ENCODE measurements around the gene LDAH. TPM values are rescaled to one million over a fixed set of nuclear protein-coding genes. Genes with fewer than 3 reads are reported as not detected.

Gene LDAH
- total RNA-seq: 10 to 100 TPM; 27.0 to 32.8 TPM

DNA sequence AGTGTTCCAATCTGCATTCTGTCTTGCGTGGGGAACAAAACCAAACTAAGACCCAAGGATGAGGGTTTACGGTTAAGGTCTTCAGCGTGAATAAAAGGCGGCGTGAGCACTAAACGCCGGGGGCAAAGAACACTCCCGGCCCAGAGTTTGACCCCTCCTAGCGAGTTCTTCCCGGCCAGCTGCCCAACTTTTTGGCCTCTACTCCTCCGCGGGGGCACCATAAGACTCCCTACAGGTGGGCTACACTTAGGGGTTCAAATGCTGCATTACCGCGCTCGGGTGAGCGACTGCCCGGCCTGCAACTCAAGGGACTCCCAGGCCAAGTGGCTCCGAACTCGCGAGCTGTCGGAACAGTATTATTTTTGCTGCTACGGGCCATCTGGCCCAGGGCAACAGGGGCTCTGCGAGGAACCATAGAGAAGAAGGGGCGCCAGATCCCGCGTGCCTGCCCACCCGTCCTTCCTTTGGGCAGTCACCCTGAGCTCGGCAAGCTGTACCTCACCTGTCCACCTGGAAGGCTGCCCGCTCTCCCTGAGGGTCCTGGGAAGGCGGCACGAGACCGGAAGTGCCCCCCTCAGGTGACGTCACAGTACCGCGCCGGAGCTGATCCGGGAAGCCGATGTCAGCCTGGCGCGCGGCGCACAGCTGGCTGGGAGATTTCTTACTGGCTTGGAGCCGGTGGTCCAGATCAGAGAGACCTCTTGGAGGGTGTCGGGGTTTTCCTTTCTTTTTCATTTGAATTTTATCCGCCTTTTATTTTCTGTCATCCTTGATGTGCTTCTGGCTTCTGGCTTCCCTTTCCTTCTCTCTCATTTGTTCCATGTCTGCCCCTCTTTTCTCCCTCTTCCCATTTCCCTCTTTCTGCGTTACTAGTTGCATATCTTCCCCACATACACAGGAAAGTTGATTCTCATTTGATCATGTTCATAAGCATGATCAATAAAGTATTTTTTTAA lies at the start of gene LDAH:
Gene LDAH (minus strand): TSS at position 567 of the 956 bp plus-strand sequence. CDS start 21,638 bp downstream, outside the sequence.
- POLR2A ChIA-PET: interaction anchor here (1.6 kb wide), 1 partner anchor 172 kb away, joined by 6 read pairs; the partner anchor contains the start of gene HS1BP3
- intact Hi-C loops (cut with DNase I, micrococcal nuclease): loop anchor here (1.0 to 10.0 kb wide), 12 partner anchors 46 to 1474 kb away; partner anchors contain the start of genes GDF7 (in 2 of the 2), HS1BP3 (in 1 of the 2), LAPTM4A (in 1 of the 2) and PUM2 (in 1 of the 2)
- Mint-ChIP-seq H3K9me3 (ENCODE audit: low read depth) (no peaks in the 10 kb centered on the region), H3K36me3 (ENCODE audit: low read depth) (peaks cover 10% of the 10 kb centered on the region), H3K27me3 (no peaks in the 10 kb centered on the region), H3K4me1 (peaks cover 26% of the 10 kb centered on the region), H3K27ac (peak within 1 kb of the TSS; percentile 99), H3K4me3 (peak within 1 kb of the TSS; percentile 98)
- DNase-seq (peak; percentile 92), ATAC-seq (peak; percentile 79)
- CTCF ChIA-PET: no interaction called here

DNA sequence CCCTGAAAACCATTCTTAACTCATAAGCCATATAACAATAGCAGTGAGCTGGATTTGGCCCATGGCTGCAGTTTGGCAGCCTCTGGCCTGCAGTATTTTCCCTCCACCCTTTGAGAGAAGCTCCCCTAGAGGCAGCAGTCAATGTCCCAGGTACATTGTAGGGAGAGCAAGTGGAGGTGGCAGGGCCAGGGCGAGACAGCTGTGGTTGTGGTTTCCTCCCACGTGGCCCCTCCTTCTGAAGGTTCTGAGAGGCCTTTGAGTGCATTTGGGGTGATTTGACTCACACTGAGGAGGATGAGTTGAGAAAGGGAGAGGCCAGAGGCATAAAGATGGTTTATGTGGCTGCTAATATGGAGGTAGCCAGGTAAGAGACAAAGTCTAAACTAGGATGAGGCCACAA lies 45.5 kb upstream of the LDAH start:
- POLR2A ChIA-PET: no interaction called here

DNA sequence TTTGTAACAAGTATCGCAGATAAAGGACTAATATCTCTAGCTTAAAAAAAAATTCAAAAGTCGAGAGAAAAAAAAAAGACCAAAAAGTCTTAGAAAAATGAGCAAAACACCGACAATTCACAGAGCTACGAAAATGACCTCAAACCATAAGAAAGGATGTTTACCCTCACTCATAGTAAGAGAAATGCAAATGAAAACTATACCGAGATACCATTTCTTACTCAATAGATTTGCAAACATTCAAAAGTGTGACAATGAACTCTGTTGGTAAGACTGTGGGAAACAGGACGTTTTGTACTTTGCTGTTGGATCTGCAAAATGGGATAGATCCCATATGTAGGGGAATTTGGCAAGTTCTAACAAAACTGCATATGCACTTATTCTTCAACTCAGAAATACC lies 39.9 kb upstream of the LDAH start:
- no peak for ATAC-seq
- intact Hi-C loops (cut with DNase I, micrococcal nuclease): no loop called here
- CTCF ChIA-PET: interaction anchor here (1.5 kb wide), 1 partner anchor 201 kb away, joined by 4 read pairs; no protein-coding TSS in a partner anchor
- POLR2A ChIA-PET: no interaction called here
- Mint-ChIP-seq H3K27ac (no peak overlapping the region), H3K4me1 (no peaks in the 10 kb centered on the region), H3K9me3 (ENCODE audit: low read depth) (peaks cover 2% of the 10 kb centered on the region), H3K36me3 (ENCODE audit: low read depth) (no peaks in the 10 kb centered on the region), H3K4me3 (no peak overlapping the region), H3K27me3 (peaks cover 36% of the 10 kb centered on the region)
- no peak for DNase-seq

More for the DNA sequence above, 45.5 kb upstream of the LDAH start:
- peaks cover 11% of the 10 kb centered on the region for H3K4me1 Mint-ChIP-seq
- ATAC-seq (peak; percentile 99), DNase-seq (peak; percentile 89)
- intact Hi-C loops (cut with DNase I, micrococcal nuclease): loop anchor here in 1 of 2 experiments (2.0 to 5.0 kb wide), 2 partner anchors 46 to 206 kb away; partner anchors contain the start of gene LDAH
- CTCF ChIA-PET: interaction anchor here (0.6 to 0.7 kb wide), 2 partner anchors 25 to 34 kb away, joined by 3 to 4 read pairs; no protein-coding TSS in a partner anchor
- H3K9me3 Mint-ChIP-seq (ENCODE audit: low read depth): peaks cover 2% of the 10 kb centered on the region
- no peaks in the 10 kb centered on the region for H3K36me3 Mint-ChIP-seq (ENCODE audit: low read depth)
- H3K27me3 Mint-ChIP-seq: peaks cover 41% of the 10 kb centered on the region
- H3K27ac Mint-ChIP-seq: no peak overlapping the region
- H3K4me3 Mint-ChIP-seq: no peak overlapping the region

DNA sequence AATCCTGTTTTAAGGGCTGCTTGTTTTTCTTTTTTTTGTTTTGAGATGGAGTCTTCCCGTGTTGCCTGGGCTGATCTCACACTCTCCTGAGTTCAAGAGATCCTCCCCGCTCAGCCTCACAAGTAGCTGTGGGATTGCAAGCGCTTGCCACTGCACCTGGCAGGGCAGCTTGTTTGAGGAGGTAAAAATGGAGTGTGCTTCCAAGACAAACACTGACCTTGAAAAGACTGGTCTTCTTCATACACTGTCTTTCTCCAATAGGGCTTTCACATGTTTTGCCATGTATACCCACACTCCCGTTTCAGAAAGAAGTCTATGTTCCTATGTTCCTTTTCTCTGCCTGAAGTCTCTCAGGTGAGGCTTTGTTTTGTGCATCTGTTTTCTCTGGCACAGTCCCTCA lies 32.6 kb upstream of the LDAH start:
- CTCF ChIA-PET: interaction anchor here (1.3 kb wide), 1 partner anchor 194 kb away, joined by 4 read pairs; no protein-coding TSS in a partner anchor
- no peaks in the 10 kb centered on the region for H3K36me3 Mint-ChIP-seq (ENCODE audit: low read depth)

DNA sequence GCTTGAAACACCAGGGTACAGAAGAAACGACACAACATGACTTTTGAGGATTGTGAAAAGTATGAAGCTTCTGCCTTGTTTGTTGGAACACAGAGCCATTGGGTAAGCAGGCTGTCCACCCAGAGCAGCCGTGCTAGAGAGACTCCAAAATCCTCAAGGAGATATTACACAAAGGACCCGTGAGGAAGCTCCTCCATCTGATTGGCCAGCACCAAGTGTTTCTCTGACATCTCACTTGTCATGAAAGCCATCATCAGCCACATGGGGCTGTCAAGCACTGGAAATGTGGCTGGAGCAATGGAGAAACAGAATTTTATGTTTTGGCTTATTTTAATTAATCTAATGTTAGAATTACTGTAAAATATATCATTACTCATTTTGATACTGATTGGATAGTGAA lies 29.8 kb upstream of the LDAH start:
- ATAC-seq (no peak), DNase-seq (no peak)
- Mint-ChIP-seq H3K4me3 (no peak overlapping the region), H3K4me1 (no peaks in the 10 kb centered on the region), H3K9me3 (ENCODE audit: low read depth) (no peaks in the 10 kb centered on the region), H3K27ac (no peak overlapping the region), H3K36me3 (ENCODE audit: low read depth) (no peaks in the 10 kb centered on the region), H3K27me3 (peaks cover 13% of the 10 kb centered on the region)
- intact Hi-C loops (cut with DNase I, micrococcal nuclease): no loop called here
- POLR2A ChIA-PET: interaction anchor here (0.6 kb wide), 1 partner anchor 872 kb away, joined by 3 read pairs; no protein-coding TSS in a partner anchor
- CTCF ChIA-PET: interaction anchor here (1.5 kb wide), 1 partner anchor 192 kb away, joined by 3 read pairs; no protein-coding TSS in a partner anchor

More for the DNA sequence above, 32.6 kb upstream of the LDAH start:
- Mint-ChIP-seq H3K9me3 (ENCODE audit: low read depth) (no peaks in the 10 kb centered on the region), H3K27me3 (peaks cover 9% of the 10 kb centered on the region), H3K4me3 (no peak overlapping the region), H3K4me1 (no peaks in the 10 kb centered on the region), H3K27ac (no peak overlapping the region)
- intact Hi-C loops (cut with DNase I, micrococcal nuclease): no loop called here
- ATAC-seq (no peak), DNase-seq (no peak)
- POLR2A ChIA-PET: no interaction called here

DNA sequence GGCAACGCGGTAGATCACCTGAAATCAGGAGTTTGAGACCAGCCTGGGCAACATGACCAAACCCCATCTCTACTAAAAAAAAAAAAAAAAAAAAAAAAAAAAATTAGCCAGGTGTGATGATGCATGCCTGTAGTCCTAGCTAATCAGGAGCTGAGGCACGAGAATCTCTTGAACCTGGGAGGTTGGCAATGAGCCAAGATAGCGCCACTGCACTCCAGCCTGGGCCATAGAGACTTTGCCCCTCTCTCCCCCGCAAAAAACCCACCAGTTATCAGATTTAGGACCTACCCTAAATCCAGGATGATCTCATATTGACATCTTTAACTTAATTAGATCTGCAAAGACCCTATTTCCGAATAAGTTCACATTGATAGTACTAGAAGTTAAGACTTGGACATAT lies 29.2 kb upstream of the LDAH start:
- intact Hi-C loops (cut with DNase I, micrococcal nuclease): no loop called here
- ATAC-seq (no peak), DNase-seq (no peak)
- Mint-ChIP-seq H3K4me3 (no peak overlapping the region), H3K27ac (no peak overlapping the region), H3K9me3 (ENCODE audit: low read depth) (no peaks in the 10 kb centered on the region), H3K36me3 (ENCODE audit: low read depth) (no peaks in the 10 kb centered on the region), H3K4me1 (no peaks in the 10 kb centered on the region), H3K27me3 (peaks cover 13% of the 10 kb centered on the region)
- ChIA-PET POLR2A (interaction anchor here (0.6 kb wide), 1 partner anchor 872 kb away, joined by 3 read pairs; no protein-coding TSS in a partner anchor), CTCF (no interaction called here)

DNA sequence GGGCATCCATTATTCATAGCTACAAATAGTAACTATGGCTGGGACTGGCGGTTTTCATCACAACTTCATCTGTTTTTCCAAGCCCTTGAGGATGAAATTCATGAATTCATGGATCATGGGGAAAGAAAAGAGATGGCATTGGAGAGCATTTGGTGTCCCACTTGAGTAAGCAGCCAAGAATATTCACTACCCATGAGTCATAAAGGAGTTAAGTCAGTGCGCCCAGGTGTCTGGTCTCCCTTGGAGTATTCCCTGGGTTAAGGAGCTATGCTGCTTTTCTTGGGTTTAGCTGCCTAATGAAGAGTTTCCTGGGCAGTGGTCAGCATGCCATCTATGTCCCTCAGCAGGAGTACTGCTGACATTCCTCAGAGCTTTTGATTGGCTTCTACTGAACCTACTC lies 21.3 kb upstream of the LDAH start:
- Mint-ChIP-seq H3K27me3 (peaks cover 29% of the 10 kb centered on the region), H3K4me1 (no peaks in the 10 kb centered on the region), H3K36me3 (ENCODE audit: low read depth) (no peaks in the 10 kb centered on the region), H3K9me3 (ENCODE audit: low read depth) (no peaks in the 10 kb centered on the region), H3K27ac (no peak overlapping the region), H3K4me3 (no peak overlapping the region)
- no peak for DNase-seq
- ATAC-seq: no peak
- ChIA-PET POLR2A (no interaction called here), CTCF (interaction anchor here (0.6 to 0.8 kb wide), 2 partner anchors 18 to 29 kb away, joined by 3 read pairs; no protein-coding TSS in a partner anchor)
- intact Hi-C loops (cut with DNase I, micrococcal nuclease): no loop called here

DNA sequence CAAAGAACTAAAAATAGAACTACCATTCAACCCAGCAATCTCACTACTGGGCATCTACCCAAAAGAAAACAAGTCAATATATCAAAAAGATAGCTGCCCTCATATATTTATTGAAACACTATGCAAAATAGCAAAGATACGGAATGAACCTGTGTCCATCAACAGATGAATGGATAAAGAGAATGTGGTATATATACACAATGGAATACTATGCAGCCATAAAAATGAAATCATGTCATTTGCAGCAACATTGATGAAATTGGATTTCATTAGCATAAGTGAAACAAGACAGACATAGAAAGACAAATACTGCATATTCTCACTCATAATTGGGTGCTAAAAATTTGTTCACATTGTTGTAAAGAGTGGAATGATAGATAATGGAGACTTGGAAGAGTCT lies 16.2 kb upstream of the LDAH start:
- ATAC-seq (no peak), DNase-seq (no peak)
- Mint-ChIP-seq H3K27ac (no peak overlapping the region), H3K36me3 (ENCODE audit: low read depth) (no peaks in the 10 kb centered on the region), H3K4me1 (no peaks in the 10 kb centered on the region), H3K9me3 (ENCODE audit: low read depth) (no peaks in the 10 kb centered on the region), H3K4me3 (no peak overlapping the region), H3K27me3 (peaks cover 43% of the 10 kb centered on the region)
- POLR2A ChIA-PET: no interaction called here
- CTCF ChIA-PET: no interaction called here
- intact Hi-C loops (cut with DNase I, micrococcal nuclease): no loop called here

DNA sequence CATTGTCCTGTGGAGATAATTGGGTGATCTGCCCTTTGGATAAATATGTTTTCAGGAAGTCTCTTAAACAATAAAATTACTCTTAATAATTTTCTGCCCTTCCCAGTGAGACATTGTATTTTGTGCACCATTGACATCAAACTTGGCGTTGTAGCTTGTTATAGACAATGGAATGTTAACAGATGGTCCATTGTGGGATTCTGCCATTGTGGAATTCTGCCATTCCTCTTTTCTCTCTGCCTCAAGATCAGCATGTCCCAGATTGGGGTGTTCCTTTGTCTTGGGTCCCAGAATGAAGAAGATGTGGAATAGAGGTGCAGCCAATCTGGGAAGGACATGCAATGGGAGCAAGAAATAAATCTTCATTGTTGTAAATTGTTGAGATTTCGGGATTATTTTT lies 15.1 kb upstream of the LDAH start:
- Mint-ChIP-seq H3K4me1 (no peaks in the 10 kb centered on the region), H3K27me3 (peaks cover 47% of the 10 kb centered on the region), H3K27ac (no peak overlapping the region), H3K4me3 (no peak overlapping the region), H3K36me3 (ENCODE audit: low read depth) (no peaks in the 10 kb centered on the region), H3K9me3 (ENCODE audit: low read depth) (no peaks in the 10 kb centered on the region)
- no peak for DNase-seq
- CTCF ChIA-PET: no interaction called here
- intact Hi-C loops (cut with DNase I, micrococcal nuclease): no loop called here
- POLR2A ChIA-PET: no interaction called here
- ATAC-seq: no peak

DNA sequence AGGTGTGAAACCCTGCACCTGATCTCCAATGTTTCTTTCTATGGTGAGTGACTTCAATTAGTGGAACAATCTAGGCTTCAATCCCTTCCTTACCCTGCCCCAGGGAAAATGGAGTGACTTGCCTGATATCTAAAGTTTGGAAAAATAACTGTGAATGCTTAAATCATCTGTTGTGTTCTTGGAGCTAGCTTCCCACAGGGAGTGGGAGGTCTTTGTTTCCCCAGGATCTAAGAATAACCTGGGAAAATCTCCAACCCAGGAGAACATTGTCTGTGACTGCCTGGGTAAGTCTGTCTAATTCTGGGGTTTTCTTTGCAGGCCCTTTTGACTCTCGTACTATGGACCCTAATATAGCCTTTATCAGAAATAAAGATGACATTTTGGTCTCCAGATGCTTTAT lies 13.6 kb upstream of the LDAH start:
- H3K4me3 Mint-ChIP-seq: no peak overlapping the region
- ATAC-seq (no peak), DNase-seq (no peak)
- H3K9me3 Mint-ChIP-seq (ENCODE audit: low read depth): no peaks in the 10 kb centered on the region
- ChIA-PET CTCF (no interaction called here), POLR2A (no interaction called here)
- peaks cover 44% of the 10 kb centered on the region for H3K27me3 Mint-ChIP-seq
- intact Hi-C loops (cut with DNase I, micrococcal nuclease): no loop called here
- H3K4me1 Mint-ChIP-seq: no peaks in the 10 kb centered on the region
- no peak overlapping the region for H3K27ac Mint-ChIP-seq
- no peaks in the 10 kb centered on the region for H3K36me3 Mint-ChIP-seq (ENCODE audit: low read depth)

DNA sequence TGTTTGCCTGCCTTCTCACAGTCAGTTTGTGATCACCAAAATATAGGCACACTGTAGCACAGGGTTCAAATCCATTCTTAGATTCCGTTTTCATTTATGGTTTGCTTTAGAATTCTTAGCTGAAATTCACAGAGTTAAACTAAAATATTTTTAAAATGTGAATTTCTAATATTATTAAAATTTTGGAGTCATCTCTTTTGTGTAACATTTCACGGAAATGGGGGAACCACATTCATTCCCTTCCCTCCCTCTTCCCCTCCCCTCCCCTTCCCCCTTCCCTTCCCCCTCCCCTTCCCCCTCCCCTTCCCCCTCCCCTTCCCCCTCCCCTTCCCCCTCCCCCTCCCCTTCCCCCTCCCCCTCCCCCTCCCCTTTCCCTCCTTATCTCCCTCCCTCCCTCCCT lies 11.4 kb upstream of the LDAH start:
- Mint-ChIP-seq H3K27ac (no peak overlapping the region), H3K36me3 (ENCODE audit: low read depth) (no peaks in the 10 kb centered on the region), H3K4me1 (no peaks in the 10 kb centered on the region), H3K9me3 (ENCODE audit: low read depth) (no peaks in the 10 kb centered on the region), H3K27me3 (peaks cover 44% of the 10 kb centered on the region), H3K4me3 (no peak overlapping the region)
- intact Hi-C loops (cut with DNase I, micrococcal nuclease): no loop called here
- ChIA-PET POLR2A (interaction anchor here (0.7 kb wide), 1 partner anchor 293 kb away, joined by 3 read pairs; no protein-coding TSS in a partner anchor), CTCF (interaction anchor here (0.7 kb wide), 1 partner anchor 34 kb away, joined by 3 read pairs; no protein-coding TSS in a partner anchor)
- DNase-seq: no peak
- no peak for ATAC-seq

Measured in activated CD4-positive, alpha-beta T cell treated with anti-CD3 and anti-CD28 coated beads for 36 hours (primary cell).